ENCODE measurements around the gene ANKMY1. TPM values are rescaled to one million over a fixed set of nuclear protein-coding genes. Genes with fewer than 3 reads are reported as not detected.
A peak's percentile ranks its signal among the peaks of the same experiment; 100 is the strongest.

Gene ANKMY1
- total RNA-seq, 1 donor from 2014 or later = 11.4 TPM

DNA sequence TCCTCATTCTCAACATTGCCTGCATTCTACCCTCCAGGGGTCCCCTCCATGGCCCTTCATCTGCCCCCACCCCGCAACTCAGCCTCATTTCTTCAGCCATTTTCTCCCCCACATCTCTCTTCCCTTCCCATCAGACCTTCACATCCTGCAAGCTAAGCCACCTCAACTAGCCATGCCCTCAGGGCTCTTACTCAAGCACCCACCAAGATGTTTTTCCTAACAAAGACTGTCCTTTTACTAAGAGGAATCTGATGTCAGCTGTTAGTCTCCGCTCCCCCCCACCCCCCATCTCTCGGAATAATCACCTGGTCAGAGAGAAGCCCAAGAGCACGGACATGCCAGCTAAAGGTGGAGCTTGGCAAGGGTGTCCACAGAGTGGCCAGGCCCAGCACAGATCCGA lies 24.0 kb upstream of the ANKMY1 start:
- no peak for DNase-seq (ENCODE audit: low spot score)

- DNase-seq (ENCODE audit: low spot score) = no peak
These were observed 22.2 kb upstream of the ANKMY1 start for GRCh38 chr2:240579771-240580614.

- no peak for DNase-seq (ENCODE audit: low spot score)
These were observed 21.4 kb upstream of the ANKMY1 start for GRCh38 chr2:240579071-240579762.

DNA sequence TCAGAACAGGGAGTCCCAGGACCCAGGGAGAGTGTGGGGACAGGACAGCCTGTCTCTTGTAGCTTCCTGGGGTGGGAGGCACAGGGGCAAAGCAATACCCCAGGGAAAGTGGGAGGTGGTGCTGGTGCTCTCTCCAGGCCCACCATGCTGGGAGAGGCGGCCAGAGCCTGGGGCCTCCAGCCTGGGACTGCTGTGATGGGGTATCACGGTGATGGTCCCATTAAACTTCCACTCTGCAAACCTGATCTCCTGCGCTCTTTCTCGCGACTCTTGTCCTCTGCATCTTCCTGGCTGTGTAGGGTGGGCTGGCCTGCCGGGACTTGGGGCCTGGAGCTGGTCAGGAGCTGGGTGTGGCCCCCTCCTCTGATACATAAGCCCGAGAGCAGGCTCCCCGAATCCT lies 20.7 kb upstream of the ANKMY1 start:
- DNase-seq (ENCODE audit: low spot score) = no peak

DNA sequence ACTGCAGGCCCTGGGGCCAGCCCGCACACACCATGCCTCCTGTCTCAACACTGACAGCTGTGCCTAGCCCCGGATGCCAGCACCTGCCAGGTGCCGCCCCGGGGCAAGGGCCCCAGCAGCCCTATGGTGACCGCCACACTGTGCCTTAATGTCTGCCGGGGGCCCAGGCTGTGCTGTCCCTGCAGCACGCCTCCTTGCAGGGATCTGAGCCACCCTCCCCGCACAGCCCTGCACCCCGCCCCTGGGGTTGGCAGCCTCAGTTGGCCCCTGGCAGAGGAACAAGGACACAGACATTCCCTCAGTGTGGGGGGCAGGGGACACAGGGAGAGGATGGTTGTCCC lies 20.3 kb upstream of the ANKMY1 start:
- DNase-seq (ENCODE audit: low spot score) = no peak

GRCh38 chr2:240577281-240578109 lies 19.7 kb upstream of the ANKMY1 start:
- DNase-seq (ENCODE audit: low spot score) = no peak

GRCh38 chr2:240576436-240577205 lies 18.8 kb upstream of the ANKMY1 start:
- no peak for DNase-seq (ENCODE audit: low spot score)

GRCh38 chr2:240576036-240576435 lies 18.2 kb upstream of the ANKMY1 start:
- DNase-seq (ENCODE audit: low spot score) = no peak

- no peak for DNase-seq (ENCODE audit: low spot score)
These were observed 17.5 kb upstream of the ANKMY1 start for GRCh38 chr2:240575101-240575965.

DNA sequence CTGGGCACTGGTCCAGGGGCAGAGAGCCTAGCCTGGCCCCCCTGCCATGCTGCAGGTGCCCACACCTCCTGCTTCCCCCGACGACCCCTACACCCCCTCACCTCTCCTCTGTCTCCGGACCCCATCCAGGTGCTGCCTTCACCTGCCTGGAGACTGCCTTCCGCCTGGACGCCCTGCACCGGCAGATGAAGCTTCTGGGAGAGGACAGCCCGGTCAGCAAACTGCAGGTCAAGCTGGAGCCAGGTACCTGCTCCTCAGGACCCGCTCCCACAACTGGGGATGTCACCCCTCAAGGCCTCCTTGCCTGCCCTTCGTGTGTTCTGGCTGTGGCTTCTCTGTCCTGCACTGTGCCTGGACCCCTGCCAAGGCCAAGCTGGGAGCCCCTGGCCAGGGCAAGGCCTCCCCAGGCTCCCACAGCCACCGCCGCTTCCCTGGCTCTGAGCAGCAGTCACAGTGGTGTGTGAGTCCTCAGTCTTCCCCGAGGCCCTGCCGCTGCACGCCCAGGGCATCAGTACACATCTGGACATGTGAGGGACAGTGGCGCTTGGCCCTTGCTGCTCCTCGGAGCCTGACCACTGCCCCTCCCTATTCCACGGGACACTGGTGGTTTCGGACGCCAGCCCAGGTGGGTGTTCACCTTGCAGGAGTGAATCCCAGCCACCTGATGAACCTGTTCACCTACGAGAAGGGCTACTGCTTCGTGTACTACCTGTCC lies 16.8 kb upstream of the ANKMY1 start:
- DNase-seq (ENCODE audit: low spot score) = no peak

DNA sequence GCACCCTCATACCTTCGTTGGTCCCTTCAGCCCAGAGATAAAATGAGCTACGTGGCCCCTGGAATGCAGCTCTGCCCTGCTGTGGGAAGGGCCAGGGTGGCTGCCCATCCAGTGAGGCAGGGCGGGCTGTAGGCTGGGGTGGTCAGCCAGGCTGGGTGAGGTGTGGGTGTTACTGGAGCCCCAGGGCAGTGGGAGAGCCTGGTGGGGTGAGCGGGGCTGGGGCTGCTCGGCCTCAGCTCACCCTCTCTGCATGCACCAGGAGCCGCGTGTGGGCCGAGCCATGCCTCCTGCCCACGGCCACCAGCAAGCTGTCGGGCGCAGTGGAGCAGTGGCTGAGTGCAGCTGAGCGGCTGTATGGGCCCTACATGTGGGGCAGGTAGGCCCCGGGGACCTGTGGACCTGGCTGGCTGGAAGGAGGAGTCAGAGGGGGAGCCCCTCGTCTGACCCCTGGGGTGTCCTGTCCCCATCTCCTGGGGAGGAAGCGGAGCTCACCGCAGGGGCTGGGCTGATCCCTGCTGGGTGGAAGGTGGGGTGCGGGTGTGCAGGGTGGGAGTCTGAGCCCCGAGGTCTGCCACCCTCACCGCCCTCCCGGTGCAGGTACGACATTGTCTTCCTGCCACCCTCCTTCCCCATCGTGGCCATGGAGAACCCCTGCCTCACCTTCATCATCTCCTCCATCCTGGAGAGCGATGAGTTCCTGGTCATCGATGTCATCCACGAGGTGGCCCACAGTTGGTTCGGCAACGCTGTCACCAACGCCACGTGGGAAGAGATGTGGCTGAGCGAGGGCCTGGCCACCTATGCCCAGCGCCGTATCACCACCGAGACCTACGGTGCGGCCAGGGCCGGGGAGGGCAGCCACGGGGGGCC lies 16.0 kb upstream of the ANKMY1 start:
- DNase-seq (ENCODE audit: low spot score) = no peak

GRCh38 chr2:240573071-240573515 lies 15.3 kb upstream of the ANKMY1 start:
- DNase-seq (ENCODE audit: low spot score) = no peak

DNA sequence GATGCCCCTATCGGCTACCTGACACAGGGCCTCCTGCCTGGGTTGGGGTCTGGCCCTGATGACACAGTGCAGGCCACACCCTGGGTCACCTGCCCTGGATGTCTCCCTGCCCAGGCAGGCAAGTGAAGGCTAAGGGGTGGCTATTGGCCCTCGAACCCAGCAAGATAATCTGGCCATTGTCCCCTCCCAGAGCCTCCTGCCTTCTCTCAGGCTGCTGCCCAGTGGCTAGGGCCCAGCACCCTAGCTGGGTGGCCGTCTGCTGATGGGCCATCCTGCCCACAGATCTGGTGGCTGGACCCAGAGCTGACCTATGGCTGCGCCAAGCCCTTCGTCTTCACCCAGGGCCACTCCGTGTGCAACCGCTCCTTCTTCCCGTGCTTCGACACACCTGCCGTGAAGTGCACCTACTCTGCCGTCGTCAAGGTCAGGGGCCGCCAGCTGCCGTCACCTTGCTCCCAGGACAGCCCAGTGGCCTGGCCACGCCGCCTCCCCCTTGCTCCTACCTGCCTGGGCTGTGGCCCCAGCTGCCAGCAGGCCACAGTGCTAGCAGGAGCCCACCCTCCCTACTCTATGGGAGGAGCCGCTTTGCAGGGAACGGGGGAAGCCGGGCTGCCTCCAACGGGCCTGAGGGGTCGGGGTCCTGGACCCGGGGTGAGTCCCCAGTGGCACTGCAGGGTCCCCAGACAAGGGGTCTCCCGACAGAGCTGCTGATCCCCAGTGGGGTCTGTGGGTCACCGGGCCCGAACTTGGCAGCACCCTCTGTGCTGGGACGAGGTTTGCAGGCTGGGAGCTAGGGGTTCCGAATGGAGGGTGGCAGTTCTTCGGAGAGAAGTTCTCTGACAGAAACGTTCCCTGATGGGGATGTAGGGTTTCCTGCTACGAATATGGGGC lies 14.6 kb upstream of the ANKMY1 start:
- peak; percentile 37 for DNase-seq (ENCODE audit: low spot score)

GRCh38 chr2:240571314-240571973 lies 13.7 kb upstream of the ANKMY1 start:
- DNase-seq (ENCODE audit: low spot score) = no peak

DNA sequence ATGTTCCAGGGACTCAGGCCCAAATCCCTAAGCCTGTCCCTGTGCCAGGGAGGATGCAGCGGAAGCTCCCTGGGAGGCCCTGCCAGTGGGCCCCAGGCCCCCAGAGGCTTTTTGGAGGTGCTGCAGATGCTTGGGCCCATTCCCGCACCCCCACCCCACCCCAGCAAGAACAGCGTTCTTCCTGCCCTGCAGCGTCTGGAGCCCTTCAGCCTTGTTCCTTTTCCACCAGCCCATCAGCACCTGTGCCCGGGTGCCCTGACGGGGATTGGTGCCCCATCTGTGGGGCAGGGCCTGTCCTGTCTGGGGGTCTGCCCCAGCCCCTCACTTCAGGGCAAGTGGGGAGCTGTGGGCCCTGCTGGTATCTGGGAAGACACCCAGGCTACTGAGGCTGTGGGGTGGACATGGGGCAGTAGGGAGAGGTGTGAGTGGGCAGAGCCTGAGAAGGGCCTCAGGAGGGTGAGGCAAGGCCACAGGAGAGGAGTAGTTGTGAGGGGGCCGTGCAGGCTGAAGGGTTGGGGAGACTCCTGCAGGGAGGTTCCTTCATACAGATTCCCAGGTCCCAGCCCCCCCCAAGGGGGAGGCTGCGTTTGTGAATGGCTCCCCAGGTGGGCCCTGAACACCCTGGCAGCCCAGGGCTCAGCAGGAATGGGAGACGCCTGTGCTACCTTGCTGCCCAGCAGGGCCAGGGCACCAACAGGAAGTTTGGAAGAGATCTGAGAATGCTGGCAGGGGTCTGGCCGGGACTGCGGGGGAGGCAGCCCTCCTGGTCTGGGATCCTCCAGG lies 12.9 kb upstream of the ANKMY1 start:
- peak; percentile 79 for DNase-seq (ENCODE audit: low spot score)

DNA sequence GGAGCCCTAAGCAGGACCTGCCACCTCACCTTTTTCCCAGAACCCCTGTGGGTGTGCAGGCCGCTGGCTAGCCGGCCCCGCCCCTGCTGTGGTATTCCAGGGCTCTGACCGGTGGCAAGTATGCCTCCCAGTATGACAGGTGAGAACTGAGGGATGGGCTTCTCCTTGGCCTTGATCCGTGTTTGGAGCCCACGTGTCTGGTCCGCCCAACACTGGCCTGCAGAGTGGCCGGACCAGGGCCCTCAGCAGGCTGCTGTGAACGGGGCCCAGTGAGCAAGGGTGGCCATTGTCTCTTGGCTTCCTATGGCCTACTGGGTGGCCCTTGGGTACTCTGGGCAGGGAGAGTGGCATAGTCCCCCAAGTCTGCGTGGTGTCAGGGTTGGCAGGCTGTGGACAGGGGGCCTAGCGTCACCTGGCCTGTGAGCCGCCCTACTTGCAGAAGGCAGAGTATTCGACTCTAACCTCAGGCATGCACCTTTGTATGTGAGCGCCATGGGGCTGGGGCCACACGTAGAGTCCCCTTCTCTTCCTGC lies 12.3 kb upstream of the ANKMY1 start:
- DNase-seq (ENCODE audit: low spot score) = no peak

All from mesenteric fat pad (tissue), 1 donor.